PFSK-1 (cell line): Measurements from ENCODE around the gene MATN4.

Experiments
- POLR2AphosphoS5 ChIP-seq: IDR thresholded peaks from 2 replicates; pipeline ENCODE4 v1.6.1; 2012; ENCODE audit warnings: low read depth, mild to moderate bottlenecking, control low read depth, low read length, moderate library complexity
- SIN3A ChIP-seq: IDR thresholded peaks from 2 replicates; pipeline ENCODE4 v1.6.1; 2012; ENCODE audit warnings: mild to moderate bottlenecking, low read length, moderate library complexity, borderline replicate concordance; ENCODE audit not compliant: insufficient read depth

GRCh38 chr20:45330476-45330875 lies 22.4 kb upstream of the MATN4 start:
- no peak for TF ChIP-seq SIN3A
- no peak for TF ChIP-seq POLR2AphosphoS5
